Peyer's patch (tissue), 4 donors: ENCODE data around the gene BTBD16.

Experiments
- CTCF ChIP-seq, 6 experiments: fragments of 450-650 bp in 4 of 6; fragments of 200-600 bp in 2 of 6; sonication (generic) in 1 of 6; IDR thresholded peaks; one replicate each; pipeline ENCODE4 v1.5.1; 2017 to 2019; ENCODE audit warnings: antibody characterized with exemption in 6 of 6, mild to moderate bottlenecking in 3 of 6, moderate library complexity in 1 of 6
- POLR2A ChIP-seq, 2 donors: fragments of 450-650 bp; IDR thresholded peaks; one replicate each; pipeline ENCODE4 v1.5.1; 2017; ENCODE audit warnings: antibody characterized with exemption in 2 of 2, mild to moderate bottlenecking in 2 of 2, moderate library complexity in 2 of 2

GRCh38 chr10:122288262-122288661 is 17.2 kb downstream of the BTBD16 start:
- no peak for TF ChIP-seq CTCF (IDR thresholded peaks at IDR 0.05)
- no peak for TF ChIP-seq POLR2A (IDR thresholded peaks at IDR 0.05)
